Measurements from ENCODE around the gene URB2.
A peak's percentile ranks its signal among the peaks of the same experiment; 100 is the strongest.

URB2 gene

DNA sequence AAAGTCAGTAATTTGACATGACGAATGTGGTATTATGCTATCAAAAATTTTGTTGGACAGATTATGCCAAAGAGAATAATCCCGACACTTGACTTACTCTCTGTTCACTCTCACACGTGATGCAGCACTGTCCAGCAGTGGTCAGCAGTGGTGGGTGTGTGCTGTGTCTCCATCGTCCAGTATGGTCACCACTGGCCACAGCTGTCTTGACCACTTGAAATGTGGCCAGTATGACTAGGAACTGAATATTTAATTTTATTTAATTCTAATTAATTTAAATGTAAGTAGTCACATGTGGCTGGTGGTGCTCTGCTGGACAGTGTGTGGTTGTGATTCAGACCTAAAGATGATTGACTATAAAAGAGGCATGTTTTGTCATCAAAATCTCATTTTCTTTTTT is 24.0 kb downstream of the URB2 start:
- no peak for DNase-seq

DNA sequence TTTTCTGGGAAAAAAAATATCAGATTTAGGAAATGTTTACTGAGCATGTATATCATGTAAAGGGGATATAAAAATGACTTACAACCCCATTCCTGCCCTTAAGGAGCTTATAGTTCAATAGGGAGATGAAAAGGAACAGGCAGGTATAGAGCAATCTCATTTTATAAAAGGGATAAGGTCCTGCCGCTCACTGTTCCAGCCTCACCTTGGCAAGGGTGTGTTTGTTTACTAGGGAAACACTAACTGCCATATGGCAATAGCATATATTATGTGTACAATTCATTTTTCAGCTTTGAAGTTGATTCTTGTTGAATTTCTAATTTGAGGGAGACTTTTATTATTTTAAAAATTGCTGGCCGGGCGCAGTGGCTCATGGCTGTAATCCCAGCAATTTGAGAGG is 25.5 kb downstream of the URB2 start:
- no peak for DNase-seq

DNA sequence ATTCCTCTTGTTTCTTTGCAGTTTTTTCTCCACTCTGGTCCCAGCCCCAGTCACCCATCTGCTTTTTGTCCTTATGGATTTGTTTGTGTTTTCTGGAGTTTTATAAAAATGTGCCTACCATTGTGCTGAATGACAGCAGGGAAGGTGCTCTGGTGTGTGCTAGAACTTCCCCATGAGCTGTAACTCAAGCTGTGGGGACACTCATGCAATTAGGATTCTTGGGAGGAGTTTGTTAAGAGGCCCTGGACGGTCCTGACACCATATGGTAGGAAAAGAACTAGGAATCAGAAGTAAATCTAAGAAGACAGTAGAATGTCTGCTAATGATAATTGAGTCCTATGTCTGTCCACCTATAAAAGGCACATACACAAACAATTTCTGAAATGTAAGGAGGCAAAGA is 27.4 kb downstream of the URB2 start:
- no peak for DNase-seq

DNA sequence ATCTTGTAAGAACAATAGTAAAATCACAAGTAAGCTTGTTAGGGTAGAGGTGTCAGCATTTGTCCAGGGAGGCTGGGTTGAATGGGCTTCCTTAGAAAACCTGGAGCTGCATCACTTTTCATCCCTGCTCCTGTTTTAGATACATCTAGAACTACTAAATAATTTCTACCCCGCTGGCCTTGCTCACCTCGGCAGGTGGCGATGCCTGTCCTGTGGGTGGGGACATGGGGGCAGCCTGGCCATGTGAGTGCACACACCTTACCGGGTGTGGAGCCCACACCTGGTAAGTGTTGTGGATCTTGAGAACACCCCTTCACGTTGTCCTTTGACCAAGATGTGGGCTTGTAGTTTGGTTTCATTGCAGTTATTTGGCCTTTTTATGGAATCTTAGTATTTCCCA is 29.7 kb downstream of the URB2 start:
- DNase-seq = no peak

DNA sequence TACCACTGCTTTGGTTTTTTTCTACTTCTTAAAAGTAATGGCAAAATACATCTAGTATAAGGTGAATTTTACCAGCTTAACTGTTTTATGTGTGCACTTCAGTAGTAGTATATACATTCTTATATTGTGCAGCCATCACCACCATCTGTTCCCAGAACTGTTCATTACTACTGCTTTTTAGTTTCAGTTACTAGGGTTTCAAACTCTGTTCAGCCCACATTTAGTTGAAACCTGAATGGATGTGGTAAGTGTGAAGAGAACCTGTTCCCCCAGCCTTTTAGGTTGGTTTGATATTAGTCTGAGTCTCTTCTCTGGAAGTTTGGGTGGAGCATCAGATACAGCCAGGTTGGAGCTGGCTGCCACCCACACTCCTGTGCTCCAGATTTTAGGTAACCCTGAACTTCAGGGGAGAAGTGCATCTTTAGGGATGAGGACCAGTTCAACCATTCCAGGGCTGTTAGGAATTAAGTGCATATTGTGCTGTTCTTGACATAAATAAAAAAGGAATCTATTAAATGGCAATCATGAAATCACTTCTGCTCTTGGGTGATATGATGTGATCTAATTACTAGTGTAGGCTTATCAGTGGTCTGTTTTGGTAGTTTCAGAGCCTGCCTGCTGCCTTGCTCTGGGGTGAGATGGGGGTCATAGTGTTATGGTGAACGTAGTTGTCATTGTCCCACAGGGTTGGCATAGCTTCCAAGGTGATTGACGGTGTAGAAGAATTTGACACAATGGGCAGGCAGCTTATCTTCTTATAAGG is 32.1 kb downstream of the URB2 start:
- no peak for DNase-seq

DNA sequence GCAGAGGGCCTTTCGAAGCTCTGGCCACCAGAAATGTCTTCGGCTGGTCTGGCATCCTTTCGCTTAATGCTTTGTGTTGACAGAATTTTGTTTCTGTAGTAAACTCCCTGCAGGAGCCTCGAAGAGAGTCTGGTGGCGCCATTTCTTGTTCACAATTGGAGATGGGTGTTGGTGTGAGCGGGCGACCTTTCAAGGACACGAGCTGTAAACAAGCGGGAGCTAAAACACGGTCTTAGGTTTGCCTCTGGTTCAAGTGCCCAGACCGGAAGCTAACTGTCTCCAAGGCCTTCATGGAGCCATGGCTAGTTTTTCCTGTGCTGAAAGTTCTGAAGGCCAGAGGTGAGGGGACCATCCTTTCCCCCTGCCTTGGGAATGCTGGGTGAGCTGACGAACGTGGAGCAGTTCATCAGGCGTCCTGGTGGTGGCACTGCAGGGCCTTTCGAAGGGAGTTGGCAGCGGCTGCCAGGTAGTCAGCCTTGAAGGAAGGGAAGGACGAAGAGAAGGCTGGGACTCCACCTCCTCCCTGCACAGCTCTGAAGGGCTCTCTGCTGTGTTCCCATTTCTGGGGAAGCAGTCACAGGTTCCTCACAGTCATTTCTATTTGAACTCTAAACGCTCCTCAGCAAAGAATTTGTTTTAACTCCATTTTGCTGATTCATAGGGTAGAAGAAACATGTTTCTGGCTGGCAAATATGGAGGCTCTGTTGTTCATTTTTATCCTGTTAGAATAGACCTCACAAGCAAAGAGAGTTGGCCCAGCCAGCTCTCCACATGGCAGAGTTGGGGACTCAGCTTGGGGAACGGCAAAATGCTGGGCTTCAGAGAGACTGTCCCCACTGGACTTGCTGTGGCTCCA is 35.2 kb downstream of the URB2 start:
- DNase-seq = peak; percentile 78

DNA sequence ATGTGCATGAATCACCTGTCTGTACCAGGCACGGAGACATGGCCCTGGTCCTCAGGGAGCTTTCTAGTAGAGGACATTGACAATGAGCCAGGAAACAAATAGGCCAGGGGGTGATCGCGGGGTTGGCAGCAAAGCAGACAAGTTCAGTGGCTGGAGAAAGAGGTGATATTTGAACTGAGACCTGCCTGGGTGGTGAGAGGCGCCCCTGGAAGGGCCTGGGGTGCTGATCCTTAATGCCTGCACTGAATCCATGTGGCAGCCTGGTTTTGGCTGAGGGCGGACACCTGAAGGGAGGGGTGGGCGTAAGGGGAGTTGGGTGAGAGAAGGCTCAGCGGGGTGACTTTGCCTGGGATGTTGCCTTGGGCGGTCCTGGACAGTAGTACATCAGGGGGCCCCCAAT is 35.9 kb downstream of the URB2 start:
- DNase-seq = no peak

DNA sequence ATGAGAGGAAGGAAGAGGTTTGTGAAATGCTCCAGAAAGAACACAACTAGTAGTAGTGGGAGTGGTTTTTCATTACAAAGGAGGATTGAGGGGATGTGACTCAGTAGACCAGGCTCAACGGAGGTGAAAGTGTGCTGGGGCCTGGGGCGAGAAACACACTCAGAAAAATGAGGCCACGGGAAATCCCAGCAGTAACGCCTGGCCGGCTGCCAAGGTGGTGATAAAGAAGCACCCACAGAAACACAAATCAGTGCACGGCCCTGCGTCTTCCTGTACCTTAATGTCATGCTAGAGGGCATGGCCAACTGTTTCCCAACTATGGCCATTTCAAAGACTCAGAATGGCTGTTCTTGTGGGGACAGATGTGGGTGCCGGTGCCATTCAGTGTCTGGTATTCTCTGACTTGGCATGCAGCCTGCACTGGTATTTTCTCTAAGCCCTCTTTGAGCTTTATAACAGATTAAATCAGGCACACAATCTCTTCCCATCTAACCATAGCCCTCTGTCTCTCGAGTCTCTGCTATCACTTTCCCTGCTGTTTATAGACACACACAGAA is 38.2 kb downstream of the URB2 start:
- DNase-seq = peak; percentile 90

DNA sequence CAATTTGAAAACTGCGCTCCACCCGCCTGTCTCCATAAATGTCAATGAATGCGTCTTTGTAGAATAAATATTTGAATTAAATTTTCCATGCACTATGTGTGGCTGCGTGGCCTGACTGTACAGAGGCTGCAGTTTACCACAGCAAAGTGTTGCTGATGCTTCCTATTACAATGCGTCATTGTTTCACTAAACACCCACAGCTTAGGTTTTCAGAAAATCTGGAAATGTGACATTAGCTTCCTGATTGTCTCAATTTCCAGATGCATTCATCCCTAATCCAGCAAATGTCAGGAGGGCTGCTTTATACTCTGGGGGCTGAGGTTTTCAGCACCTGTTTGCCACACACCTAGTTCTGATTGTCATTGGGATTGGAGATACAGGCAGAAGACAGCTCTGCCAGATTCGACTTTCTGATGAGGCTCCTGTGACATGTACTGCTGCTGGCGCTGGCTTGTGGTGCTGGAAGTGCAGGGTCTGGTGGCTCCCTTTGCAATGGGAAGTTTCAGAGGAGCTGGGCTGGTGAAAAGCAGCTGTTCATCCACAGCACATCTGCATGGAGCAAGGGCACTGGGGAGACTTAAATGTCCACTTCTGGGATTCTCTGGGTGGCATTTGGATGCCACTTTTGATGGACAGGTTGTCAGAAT is 40.0 kb downstream of the URB2 start:
- no peak for DNase-seq

DNA sequence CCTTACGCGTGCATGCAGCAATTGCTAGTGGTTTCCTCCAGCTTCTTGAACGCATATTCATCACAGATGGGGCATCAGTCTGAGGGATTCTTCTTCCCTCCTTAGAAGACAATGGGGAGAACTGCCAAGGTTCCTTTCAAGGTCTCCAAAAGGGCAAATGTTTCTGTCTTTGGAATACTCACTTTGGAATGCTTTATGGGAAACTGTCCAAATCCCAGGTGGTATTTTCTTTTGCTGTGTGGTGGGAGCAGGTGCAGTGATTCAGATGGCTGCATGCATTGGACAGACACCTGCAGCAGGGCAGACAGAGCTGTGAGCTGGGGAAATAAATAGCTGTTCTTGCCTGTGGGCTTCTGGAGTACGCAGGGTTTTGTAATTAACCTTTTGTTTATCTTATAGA is 40.5 kb downstream of the URB2 start:
- no peak for DNase-seq

DNA sequence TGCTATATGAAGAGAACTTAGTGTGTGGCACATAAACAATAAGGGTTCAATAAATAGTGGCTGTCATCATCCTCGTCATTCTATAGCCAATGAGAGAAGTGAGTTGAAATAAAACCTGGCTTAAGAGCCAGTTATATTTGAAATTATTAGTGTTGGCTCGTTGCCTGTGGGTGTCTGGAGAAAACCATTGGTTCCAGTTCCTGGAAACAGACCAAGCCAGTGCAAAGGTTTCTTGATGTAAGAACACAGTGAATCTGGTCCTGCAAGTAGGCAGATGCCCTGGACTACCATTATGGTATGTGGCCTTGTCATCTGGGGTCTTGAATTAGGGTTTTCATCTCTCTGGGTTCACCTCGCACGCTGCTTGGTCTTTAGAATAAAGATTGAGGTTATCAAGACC is 43.3 kb downstream of the URB2 start:
- DNase-seq = no peak

DNA sequence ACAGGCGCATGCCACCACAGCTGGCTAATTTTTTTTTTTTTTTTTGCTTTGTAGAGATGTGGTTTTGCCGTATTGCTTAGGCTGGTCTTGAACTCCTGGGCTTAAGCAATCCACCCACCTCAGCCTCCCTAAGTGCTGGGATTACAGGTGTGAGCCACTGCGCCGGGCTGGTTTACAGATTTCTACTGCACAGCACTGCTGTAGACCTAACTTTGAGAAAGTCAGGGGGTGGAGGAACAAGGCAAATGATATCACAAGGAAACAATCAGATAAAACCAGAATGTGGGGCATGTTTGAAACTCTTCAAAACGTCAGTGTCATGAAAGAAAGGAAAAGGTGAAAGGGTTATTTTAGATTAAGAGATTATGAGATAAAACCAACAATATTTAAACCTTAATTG is 45.3 kb downstream of the URB2 start:
- no peak for DNase-seq

DNA sequence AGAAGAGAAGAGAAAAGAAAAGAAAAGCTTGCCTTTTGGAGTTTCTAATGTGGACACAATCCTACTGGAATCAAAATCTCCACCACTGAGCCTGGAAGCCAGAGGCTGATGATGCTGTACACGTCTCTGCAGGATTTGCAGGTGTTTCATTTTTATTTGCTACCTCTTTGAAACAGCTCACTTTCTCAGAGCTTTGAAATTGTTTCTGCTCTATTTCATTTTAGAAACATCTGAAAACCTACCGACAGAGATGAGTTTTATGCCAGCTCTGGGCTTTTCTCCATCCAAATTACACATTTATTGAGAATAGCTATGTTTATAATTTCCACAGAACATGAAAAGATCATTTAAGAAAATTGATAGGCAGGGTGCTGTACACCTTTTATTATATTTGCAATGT is 46.2 kb downstream of the URB2 start:
- DNase-seq = no peak

DNA sequence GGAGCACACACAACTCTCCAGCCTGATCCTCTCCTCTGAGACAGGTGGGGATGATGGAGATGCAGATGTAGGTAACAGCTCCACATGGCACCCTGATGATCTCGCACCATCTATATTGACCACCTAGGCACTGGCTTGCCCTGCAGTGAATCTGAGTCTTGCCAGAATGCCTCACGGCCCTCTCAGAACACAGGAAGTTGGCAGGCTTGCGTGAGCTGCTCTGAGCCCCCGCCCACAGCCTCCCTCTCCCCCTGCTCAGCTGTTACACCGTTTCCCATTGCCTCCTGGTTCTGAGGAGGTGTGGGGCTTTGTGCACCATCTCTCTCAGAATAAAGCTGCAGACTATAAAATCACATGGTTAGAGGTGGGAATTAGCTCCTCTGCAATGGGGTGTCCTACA is 48.0 kb downstream of the URB2 start:
- peak; percentile 28 for DNase-seq

DNA sequence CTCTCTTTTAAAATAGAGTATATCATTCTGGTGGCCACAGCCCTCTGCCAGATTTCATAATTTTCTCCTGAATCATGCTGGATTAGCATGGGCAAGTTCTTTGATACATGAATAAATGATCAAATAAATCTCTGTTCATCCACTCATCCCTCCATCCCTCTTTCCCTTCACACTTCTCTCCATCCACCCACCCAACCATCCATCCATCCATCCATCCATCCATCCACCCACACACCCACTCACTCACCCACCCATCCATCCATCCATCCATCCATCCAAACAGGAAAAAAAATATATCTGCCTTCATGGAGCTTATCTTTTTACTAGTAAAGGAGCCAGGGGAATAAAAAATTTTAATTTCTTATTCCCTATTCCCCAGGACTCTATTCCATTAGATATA is 49.3 kb downstream of the URB2 start:
- no peak for DNase-seq

DNA sequence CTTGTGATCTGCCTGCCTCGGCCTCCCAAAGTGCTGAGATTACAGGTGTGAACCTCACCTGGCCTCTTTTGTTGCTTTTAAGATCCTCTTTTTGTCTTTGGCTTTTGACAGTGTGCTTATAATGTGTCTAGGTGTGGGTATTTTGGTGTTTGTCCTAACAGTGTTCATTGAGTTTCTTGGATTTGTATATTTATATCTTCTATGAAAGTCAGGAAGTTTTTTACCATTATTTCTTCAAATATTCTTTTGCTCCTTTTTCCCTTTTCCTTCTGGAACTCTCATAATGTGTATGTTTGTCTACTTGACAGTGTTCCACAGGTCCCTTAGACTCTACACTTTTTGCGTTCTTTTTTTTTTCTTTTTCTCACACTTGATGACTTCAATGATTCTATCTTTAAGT is 59.1 kb downstream of the URB2 start:
- no peak for DNase-seq

DNA sequence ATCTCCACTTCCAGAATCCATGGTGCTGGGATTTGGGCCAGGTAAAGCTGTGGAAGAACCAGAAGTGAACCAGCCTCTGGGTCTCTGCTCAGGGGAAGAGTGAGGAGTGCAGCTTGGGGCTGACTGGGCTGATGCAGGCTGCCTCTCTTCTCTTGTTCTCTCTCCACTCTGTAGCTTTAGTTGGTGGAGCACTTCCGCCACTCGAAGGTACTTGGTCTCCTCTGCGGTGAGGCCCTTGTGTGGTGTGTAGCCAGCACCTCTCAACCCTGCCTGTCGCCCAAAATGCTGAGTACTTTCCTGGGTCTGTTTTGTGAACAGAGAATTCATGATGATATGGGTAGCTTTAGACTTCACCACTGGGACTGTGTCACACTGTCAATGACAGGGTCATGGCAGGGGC is 63.2 kb downstream of the URB2 start:
- peak; percentile 6 for DNase-seq

DNA sequence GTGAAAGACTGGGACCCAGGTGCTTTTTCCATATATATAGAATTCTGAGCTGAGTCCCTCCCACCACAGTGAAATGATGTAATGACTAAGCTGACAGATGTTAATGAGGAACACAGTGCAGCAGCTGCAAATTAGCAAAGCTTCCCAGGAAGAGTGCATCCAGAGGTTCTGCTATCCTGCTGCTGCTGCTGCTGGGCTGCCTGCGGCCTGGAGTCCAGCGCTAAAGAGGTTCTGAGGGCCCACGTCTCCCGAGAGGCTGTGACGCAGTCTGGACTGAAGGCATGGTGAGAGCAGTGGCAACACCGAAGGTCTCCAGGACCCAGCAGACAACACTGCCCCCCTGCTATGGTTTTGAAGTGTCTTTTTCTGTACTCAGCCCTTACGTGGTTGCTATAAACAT is 63.9 kb downstream of the URB2 start:
- no peak for DNase-seq

DNA sequence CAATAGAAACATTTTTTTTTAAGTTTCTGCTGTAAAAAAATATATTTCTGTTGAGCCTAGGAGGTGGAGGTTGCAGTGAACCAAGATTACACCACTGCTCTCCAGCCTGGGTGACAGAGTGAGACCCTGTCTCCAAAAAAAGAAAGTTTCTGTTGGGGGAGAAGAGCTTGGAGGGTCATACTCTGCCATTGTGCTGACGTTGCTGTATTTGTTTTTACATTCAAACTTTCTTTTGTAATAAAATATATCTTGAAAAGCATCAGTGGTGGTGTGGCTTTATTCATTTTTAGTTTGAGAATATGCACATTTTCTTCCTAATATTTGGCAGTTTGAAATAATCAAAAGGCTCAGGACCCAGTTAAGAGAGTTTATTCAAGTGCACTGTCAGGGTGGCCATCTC is 64.6 kb downstream of the URB2 start:
- DNase-seq = no peak

DNA sequence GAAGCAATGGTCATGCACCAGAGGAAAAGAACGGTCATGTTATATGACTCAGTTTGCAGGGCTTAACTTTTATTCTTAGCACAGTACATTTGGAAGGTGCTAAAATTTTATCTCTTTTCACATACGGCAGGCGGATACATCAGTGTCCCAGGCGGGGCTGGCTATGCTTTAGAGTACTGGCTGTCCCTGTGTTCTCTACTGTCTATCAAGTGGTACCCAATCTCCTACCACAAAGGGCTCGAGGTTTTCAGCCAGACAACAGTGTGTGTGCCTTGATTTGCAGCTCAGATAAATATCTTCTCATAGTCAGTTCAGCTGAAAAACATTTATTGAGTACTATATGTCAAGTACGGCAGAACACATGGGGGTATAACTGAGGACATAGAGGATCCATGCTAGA is 65.3 kb downstream of the URB2 start:
- no peak for DNase-seq

DNA sequence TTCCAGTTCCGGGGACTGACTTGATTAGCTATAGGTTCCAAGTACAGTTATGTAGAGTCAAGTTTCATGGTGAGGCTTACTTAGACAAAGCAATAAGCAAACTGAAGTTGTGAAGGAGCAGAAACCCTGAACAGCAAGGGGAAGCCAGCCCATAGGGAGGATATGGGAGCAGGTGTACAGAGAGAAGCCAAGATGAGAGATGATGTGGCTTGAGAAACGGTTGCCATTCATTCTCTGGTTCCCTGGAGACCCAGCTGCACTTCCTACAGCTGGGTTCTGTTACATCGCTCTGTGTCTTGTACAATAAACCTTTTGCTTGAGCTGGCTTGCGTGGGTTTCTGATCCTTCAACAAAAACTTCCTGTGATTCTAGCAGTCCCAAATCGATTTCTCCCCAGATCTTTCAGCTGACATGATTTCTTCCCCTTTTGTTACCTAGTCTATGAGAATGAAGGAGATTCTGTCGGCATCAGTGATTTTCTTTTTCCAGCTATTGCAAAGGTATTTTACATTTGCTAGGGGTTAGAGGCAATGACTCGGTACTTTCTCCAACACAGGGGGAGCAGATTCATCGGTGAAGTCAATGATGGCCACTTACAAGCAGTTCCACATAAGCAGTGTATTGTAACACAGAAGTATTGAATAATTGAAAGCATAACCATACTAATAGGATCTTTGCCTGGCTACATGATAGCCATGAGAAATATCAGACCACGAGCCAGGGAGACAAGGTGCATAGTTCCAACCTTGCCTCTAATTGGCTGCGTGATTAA is 67.3 kb downstream of the URB2 start:
- DNase-seq = no peak

DNA sequence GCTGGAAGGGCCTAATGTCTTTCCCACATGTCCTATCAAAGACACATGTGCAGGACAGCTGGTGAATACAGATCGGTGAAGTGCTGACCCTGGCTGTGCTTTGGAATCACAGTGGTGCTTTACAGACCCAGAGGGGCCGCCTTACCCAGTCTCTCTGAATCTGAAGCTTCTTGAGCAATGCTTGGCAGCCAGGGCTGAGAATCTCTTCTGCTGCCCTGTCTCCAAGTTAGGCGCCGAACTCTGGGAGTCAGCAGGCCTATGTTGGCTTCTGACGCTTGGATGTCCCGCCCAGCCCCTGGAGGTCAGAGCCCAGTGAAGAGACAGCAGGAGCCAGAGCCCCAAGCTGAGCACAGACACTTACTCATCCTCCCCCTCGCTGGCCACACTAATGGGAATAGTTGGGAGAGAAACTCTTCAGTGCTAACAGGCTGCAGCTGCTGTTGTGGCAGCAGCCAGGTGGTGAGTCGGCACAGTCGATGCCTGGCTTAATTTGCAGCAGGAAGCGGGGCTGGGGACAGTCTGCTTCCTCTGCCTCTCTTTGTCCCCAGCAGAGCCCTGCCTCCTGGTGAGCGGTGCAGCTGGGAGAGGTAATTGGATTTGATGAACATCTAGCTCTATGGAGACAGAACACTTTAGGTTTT is 68.1 kb downstream of the URB2 start:
- DNase-seq = no peak

Data from CD4-positive, alpha-beta T cell treated with Interleukin-6 for 4 hours (primary cell).